Muscle of back (tissue), 11 donors: Measurements from ENCODE around the gene ROR1. TPM values are rescaled to one million over a fixed set of nuclear protein-coding genes. Genes with fewer than 3 reads are reported as not detected.

ENCODE experiments used
- DNase-seq, 3 donors: peaks; one replicate each; pipeline versions ENCODE4 v3.0.0 to v3.0.0-alpha.2; 2013
- polyA plus RNA-seq, 10 donors: library from polyadenylated mRNA; unstranded; fragments of 120-200 nt; gene quantifications; one replicate each; pipeline ENCODE4 v1.2.1, GENCODE V29; 2013; ENCODE audit not compliant: insufficient read length in 10 of 10

Gene ROR1
- polyA plus RNA-seq, 10 donors = 10.4 to 26.5 (median 14.0) TPM

DNA sequence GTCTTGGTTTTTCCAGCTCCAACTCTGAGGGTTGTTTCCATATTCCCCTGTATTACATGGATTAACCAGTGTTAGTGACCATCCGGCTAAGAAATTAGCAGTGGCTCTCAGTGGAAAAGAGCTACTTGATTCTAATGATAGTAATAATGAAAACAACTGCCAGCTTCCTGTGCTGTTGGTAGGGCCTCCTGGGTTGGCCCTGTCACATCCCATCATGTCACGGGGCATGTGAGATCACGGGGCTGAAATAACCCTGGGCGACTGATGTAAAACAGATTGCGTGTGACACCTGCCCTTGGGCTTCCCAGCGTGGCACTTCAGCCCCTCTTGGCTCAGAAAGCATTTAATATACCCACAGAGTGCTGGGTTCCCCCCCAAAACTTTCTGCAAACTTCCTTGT lies 149.0 kb downstream of the ROR1 start:
- DNase-seq = no peak

DNA sequence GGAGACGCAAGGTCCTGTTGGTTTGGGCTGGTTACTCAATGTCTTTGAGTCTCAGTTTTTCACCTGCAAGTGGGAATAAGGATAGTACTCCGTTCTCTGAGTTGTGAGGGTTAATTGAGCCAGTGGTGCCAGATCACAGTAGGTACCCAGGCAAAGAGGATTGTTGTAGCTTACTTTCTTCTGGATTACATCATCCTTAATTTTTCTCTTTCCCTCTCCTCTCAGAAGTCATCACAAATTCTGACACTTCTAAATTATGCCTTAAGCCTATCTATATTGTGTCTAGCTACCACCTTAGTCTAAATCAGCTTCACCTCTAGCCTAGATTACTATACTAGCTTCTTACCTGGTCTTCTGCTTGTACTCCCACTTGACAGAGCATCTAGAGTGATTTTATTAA lies 149.5 kb downstream of the ROR1 start:
- DNase-seq = no peak

DNA sequence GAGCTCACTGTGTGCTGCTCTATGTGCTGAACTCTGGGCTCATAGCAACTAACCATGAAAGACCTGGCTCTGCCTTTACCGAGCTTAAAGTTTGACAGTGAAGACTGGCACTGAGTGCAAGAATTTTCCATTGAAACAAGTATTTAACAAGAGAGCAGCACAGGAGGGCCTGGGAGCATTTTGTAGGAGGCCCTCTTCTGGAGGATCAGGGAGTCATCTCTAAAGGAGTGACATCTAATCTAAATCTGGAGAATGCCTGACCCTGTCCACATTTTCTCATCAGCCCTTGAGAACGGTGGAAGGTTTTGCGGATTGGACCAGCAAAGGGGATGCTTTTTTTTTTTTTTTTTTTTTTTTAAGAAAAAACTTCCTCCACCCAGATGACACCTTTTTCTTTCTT lies 150.8 kb downstream of the ROR1 start:
- DNase-seq = no peak

DNA sequence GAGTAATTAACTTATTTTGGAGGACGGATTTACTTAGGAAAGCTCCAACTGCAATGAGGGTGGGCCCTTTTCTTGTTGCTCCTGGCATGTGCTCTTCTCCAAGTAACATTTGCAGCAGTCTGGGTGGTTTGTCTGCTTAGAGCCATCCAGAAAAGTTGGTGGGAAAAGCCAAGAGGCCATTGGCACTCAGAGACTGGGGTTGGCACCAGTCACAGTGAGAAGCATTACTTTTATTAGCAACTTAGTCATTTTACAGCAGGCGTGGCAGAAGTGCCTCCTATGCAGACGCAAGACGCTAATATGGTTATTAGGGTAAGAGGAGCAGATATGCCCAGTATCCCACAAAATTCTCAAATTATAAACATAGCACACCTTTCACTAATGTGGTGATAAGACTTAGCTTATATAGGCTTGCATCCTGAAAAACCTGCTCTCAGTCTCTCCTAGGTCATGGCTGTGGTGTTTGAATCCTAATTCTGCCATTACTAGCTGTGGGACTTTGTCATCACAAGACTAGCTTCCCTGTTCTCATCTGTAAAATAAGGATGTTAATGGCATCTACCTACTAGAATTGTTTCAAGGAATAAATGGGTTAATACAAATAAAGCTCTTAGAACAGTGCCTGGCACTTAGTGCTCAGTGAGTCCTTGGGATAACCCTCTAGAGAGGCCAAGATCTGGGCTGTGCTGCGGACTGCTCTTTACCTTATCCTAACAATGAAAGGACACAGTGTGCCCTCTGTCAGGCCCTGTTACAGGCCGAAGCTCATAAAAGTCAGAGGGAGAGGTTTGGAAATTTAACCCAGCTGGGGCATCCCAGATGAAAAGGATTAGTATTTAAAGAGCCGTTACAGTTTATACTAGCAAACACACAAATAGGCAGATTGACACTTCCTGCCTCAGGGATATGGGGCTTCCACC lies 154.6 kb downstream of the ROR1 start:
- DNase-seq = no peak

DNA sequence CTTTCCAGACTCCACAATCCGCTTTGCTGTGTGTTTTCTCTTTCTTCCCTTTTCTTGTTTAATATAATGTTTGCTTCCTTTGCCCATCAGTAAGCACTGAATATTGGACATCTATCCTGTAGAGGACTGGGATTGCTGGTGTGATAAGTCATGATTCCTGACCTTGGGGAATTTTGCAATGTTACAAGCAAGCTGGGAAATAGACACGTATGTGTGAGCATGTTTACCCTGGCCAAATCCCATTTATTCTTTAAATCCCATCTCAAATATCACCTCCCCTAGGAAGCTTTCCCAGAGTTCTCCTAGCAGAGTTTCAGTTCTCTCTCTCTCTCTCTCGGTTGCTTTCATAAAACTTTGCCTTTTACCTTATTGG lies 155.3 kb downstream of the ROR1 start:
- no peak for DNase-seq

DNA sequence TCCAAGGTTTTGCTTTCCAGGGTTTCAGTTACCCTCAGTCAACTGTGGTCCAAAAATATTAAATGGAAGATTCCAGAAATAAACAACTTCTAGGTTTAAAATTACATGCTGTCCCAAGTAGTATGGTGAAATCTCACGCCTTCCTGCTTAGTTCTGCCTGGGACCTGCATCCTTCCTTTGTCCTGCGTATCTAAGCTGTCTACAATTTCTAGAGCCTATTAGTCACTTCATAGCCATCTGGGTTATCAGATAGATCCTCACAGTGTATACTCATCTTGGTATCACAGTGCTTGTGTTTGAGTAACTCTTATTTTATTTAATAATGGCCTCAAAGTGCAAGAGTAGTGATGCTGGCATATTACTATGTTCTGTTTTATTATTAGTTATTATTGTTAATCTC lies 157.7 kb downstream of the ROR1 start:
- DNase-seq = no peak

DNA sequence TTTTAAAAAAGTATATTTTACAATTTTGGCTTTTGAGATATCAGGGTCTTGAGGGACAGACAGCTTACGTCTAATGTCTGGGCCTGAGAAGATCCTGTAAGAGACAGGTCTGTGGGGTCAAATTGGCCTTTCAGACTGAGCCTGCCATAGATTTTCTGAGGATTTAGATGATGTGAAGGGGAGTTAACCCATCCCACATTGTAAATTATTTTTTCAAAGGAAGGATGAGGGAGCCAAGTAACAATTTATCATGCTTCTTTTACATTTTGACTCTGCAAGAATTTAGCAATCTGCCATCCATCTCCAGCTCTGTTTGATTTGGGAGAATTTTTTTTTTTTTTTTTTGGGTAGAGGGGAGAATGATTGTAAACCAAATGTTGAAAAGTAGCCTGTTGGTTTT lies 160.9 kb downstream of the ROR1 start:
- no peak for DNase-seq

DNA sequence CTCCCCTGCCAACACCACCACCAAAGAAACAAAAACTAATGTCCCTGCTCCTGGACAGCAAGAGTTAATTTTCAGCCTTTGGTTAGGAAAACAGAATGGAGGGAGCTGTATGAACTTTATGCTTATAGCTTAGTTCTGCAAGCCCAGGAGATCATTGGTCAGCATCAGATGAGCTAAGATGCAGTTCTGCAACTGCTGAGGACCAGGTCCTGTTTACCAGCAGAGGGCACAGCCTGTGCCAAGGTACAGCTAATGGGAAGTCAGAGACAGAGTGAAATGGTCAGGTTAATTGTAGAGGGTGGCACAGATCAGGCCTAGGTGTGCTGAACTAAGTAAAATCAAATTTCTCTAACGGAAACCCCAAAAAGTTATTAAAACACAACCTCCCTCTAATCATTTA lies 161.3 kb downstream of the ROR1 start:
- no peak for DNase-seq

DNA sequence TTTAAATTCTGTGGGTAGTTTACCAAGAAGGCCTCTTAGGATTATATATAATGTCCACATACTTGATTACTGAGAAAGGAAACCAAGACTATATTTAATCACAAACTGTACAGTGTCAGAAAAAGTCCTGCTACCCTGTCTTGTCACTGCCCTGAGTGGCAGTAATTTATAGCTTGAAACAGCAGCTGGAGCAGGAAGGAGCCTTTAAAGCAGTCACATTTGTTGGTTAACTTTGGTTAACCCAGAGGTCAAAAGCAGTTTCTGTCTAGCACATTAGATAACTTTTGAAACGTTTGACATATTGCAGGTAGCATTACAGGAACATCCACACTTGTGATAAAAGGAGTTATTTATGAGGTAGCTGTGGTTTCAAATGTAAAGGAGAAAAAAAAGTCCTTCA lies 161.7 kb downstream of the ROR1 start:
- DNase-seq = no peak

DNA sequence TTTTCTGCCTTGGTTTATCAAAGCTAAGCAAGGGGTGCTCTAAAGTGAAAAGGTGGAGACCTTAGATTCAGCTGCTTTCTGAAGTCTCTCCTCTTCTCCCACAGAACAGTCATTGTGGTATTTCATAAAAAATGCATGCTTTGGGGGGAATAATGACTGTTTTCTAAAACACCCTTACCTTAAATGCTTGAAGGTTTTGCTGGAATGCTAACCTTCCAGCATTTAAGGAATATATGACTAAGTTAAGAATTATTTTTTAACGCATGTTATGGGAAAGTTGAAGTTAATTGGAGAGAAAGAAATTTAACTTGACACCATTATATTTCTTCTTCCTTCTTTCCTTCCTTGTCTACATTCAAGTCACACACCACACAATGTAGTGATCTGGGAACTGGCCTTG lies 162.5 kb downstream of the ROR1 start:
- DNase-seq = no peak

DNA sequence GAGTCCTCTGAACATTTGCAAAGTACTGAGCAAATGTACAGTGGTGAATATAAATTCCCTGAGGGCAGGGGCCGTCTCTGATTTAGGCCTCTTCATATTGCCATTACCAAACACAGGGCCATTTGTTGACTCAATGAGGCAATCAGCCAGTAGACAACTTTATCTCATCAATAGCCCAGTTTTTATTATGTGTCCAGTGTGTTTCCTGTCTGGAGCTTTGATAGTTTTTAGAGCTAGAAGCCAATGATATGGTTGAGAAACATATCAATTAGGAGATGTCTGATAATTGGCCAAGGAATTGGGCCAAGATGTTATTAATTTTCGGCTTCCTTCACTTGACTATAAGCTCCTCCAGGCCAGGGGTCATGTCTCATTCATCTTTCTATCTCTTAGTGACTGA lies 163.0 kb downstream of the ROR1 start:
- no peak for DNase-seq

DNA sequence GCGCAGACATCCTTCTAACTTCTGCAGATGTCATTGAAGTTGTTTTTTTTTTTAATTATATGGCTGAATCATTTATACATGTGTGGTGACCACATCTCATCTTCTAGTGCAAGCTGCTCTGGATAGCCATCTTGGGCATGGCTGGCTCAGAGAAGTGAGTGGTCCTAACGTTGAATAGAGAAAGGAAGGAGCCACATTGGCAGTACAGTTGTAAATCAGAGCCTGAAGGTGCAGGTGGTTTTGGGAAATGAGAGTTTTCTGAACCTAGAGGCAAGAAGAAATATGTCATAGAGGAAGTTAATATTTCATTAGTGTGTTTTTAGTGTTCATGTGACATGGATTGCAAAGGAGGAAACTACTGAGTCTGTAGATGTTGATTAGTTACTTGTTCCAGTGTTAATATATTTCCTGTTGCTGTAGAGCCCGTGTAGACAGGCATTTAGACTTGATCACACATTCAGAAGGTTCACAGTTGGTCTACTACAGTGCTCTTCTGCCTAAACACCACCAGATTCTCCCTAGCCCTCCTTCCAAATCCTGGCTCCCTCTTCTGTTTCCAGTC lies 163.7 kb downstream of the ROR1 start:
- no peak for DNase-seq

DNA sequence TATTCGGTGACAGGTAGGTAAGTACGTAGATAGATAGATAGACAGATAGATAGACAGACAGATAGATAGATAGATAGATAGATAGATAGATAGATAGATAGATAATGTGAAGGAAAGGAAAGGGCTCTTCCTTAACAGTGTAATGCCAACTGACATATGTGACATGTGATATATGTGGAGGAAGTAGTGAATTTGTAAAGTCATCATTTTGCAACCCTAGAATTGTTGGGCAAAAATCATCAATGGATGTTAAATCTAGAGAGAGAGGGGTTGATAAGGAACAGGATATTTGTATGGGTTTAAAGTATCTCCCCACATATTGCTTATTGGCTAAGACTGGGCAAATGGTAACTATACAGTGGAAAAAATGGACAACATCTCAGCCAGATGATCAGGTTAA lies 166.6 kb downstream of the ROR1 start:
- no peak for DNase-seq

DNA sequence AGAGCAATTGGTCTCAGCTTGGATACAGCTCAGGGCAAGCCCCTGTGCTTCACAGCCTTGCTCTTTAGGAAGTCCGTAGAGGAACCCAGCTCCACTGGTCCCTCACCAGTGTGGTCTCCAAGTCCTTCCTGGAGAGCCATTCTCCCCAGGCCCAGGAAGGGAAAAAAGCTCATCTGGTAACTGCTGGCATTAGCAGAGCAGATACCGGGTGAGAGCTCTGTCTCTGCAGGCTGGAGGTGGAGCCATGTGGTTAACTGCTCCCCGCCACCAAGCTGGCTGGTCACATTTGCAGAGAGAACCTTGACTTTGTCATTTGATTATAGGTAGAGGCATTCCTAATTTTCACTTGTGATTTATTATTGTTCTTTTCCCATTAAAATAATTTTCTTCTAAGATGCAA lies 169.6 kb downstream of the ROR1 start:
- DNase-seq = no peak

DNA sequence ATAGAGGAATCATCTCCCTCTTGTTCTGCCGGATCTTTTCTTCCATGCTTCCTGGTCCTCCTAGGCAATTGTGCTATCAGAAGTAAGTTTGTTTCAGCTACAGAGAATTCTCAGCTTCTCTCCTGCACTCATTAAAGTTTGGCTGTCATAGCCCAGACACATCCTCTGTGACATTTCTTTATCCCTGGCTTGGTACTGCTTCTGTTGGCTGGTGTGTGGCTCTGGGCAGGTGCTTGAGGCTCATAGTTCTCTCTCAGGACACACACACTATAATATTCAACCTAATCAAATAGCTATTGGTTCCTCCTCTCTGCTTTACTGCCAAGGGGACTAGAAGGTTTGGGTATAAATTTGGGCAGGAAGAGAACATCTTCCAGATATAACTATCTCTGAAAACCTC lies 172.1 kb downstream of the ROR1 start:
- no peak for DNase-seq

DNA sequence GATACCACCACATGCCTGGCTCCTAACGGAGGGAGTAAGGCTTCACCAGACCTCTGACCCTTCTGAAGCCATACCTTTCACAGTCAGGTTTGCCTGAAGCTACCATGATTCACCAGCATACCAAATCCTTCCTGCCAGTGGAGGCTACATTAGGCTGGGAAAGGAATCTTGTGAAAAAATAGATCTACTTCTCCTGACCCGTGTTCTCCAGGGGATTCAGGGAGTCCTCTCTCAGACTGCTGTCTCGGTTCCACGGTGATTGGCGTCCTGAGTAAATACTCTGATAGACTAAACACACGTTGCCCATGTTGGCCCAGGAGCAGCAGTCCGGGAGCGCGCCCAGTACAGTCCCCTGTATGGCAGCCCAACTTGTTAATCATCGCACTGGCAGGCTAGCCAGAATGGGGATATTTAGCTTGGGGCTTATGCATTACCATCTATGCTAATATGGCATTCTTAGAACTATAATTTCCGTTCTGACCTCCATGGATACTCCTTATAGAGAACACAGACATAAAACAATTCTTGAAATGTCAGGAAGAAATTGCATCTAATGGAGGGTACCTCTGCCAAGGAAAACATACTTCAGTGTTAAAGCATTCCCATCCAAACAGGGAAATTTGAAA lies 173.2 kb downstream of the ROR1 start:
- peak in 2 of 3 donors; percentile 36 to 53 for DNase-seq

DNA sequence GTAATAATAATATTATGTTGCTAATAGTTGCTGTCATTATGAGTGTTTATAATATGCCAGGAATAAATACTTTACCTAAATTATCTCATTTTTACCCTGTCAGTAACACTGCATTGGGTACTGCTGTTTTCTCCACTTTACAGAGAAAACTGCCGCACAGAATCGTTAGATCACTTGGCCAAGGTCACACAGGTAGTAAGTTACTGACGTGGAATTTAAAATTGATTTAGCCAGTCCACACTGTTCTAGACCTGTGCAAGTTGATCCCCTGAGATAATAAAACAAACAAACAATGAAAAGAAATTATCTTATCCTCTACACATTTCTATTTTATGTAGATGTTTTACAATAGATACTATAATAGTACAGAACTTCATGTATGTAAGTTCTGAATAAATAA lies 174.1 kb downstream of the ROR1 start:
- DNase-seq = no peak

DNA sequence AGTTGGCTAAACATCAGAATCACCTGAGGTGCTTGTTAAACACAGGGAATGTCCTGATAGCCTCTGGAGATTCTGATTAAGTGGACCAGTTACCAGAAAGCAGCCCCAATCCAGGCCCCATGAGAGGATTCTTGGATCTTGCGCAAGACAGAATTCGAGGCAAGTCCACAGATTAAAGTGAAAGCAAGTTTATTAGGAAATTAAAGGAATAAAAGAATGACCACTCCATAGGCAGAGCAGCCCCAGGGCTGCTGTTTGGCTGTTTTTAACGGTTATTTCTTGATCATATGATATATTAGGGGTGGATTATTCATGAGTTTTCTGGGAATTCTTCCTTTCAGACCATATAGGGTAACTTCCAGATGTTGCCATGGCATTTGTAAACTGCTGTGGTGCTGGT lies 176.2 kb downstream of the ROR1 start:
- DNase-seq = peak in 1 of 3 donors; percentile 57

DNA sequence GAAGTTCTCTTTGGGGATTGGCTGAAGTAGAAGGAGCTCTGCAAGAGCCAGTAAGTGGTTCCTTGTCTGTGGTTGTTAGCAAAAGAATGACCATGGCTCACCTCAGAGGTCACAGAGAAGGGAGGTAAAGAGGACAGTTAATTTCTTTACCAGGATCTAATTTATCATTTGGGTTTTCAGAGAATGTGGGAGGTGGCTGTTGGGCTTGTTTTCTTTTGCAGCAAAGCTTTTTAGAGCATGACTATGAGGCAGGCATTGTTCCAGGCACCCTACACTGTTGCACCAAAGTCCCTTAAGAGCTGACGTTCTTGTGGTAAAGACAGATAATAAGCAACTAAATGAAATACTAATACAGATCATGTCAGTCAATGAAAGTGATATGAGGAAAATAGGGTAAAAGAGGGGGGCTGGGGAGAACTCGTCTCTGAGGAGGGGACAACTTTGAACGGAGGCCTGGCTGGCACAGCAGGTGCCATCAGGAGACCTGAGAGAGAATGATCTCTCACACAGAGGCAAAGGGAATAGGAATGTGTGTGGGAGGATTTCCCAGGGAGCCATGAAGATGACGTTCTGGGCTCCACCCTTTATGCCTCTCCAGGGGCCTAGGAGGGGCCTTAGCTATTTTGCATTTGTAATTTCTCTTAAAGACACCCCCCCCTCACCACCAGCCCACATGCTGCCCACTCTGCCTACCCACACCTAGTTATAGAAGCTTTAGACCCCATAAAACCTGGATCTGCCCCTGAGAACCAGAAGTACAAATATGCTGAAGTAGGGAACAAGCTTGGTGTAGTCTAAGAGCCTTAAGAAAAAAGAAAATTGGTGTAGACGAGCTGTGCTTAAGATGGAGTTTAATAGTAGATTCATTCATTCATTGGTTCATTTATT lies 177.5 kb downstream of the ROR1 start:
- no peak for DNase-seq

DNA sequence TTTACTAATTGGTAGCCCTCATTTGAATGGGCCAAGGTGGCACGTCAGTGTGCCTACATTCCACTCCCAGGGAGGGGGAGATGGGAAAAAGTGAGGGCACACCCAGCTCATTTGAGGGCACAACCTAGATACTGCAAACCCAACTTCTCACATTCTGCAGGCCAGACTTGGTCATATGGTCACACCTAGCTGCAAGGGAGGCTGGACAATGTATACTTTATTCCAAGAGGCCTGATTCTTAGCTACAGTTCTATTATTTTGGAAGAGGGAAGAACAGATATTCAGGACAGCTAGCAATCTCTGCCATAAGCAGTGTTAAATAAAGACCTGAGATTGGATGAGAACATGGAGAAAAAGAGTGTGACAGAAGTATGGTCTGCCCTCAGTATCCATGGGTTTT lies 180.4 kb downstream of the ROR1 start:
- DNase-seq = no peak

DNA sequence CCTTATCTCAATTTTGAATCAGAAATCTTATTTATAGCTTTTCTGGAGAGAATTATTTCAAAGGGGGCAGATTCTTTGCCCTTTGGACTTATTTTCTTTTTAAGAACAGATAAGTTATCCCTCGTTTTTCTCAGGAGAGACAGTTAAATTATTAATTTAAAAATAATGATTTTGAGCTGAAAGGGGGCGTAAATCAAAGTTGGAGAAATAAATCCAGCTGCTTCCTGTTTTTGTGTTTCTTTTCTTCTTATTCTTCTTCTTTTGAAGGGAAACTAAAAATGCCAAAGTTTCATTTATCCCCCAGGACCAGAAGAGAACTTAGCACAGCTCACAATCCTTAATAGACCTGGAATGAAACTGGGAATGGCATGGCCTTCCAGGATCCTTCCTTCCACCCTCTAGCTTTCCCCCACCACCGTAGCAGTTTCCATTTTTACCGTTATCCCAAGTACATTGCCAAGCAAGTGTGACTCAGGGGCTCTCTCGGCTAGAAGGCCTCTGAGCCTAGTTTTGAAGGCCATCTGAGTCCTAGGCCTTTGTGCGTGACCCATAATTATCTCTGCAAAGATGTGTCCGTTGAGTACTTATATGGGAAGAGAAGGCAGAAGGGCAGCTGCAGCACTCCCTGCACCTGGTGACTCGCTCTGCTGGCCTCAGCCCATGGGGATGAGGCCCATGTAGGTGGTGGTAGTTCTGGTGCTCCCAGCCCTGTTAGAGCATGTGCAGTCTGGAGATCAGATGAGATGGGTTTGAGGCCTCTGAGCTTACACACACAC lies 181.7 kb downstream of the ROR1 start:
- peak in 1 of 3 donors; percentile 49 for DNase-seq
